HG03060 (cell line): ENCODE data around the gene OR2Z1.

ENCODE experiments used
- ATAC-seq: cut with Tn5 transposase; IDR thresholded peaks from one replicate; pipeline ENCODE4 v1.9.1; 2021; ENCODE audit warnings: low read depth, moderate number of reproducible peaks; ENCODE audit not compliant: unreplicated experiment

The OR2Z1 gene, protein sequence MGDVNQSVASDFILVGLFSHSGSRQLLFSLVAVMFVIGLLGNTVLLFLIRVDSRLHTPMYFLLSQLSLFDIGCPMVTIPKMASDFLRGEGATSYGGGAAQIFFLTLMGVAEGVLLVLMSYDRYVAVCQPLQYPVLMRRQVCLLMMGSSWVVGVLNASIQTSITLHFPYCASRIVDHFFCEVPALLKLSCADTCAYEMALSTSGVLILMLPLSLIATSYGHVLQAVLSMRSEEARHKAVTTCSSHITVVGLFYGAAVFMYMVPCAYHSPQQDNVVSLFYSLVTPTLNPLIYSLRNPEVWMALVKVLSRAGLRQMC

DNA sequence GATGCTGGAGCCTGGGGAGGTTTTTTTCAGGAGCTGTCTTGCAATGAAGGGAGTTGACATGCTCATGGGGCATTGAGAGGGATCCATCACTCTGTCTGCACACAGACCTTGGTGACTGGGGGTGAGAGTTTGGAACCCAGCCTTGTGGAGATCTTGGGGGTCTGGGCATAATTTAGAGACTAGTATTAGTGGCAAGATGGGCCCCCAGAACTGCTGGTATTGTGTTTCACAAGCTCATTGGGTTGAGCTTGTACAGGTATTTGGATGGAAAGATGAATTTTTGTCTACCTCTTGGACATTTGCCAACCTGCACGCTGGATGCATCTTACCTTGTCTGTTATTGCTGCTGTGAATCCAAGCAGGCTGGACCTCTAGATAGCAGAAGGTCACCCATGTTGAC lies at the start of gene OR2Z1:
OR2Z1 (plus strand) TSS at position 301 of the 400 bp plus-strand sequence. CDS start 9,395 bp downstream, outside the sequence.
- ATAC-seq: no peak

DNA sequence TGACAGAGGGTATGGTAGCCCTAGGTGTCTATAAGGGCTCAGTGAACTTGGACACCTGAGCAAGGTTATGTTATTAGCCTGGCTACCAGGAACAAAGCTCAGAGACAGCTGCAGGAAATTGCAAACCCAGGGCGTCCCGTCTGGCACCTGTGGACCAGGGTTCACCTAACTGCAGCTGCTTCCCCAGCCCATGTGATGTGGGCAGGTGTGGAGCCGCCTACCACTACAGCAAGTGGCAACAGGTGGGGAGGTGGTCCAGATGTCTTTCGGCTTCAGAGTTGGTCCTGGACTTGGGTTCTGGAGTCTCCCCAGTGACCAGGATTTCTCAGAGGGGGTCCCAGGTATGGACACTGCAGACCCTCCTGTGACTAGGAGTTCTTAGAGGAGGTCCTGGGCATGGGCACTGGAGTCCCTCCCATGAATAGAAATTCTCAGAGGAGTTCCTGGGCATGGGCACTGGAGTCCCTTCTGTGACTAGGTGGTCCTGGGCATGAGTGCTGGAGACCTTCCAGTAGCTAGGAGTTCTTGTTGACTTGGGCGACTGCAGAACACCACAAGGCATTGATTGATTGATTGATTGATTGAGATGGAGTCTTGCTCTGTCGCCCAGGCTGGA lies 48.0 kb upstream of the OR2Z1 start:
- no peak for ATAC-seq

DNA sequence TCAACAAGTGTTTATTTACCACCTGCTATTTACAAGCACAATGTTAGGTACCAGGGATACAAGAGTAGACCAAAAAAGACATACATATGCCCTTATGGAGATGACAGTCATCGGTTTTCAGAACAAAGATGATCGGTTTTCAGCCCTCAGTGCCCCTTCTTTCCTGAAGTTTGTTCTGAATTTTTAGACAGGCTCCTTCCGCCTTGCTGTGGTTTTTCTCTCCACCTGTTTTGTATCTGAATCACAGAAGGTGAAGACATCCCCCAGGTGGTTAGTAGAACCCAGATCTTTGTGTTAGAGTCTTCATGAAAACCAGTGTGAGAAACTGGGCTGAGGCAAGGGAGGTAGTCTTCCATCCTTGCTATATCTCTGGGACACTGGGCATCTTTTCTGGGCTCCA lies 46.4 kb upstream of the OR2Z1 start:
- ATAC-seq: no peak

DNA sequence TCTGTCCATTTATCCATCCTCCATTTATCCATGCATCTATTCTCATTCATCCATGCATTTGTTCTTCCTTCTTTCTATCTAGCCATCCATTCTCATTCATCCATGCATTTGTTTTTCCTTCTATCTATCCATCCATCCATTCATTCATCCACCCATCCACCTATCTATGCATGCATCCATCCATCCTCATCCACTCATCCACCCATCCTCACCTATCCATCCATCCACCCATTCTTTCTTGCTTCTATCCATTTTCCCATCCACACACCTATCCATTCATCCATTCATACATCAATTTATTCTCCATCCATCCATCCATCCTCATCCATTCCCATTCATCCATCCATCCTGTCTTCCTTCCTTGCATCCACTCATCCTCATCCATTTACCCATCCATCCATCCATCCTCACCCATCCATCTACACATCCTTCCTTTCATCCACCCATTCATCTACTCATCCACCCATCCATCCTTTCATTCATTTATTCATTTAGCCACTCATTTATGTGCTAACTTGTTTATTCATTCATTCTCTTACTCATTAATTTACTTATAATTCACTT lies 43.1 kb upstream of the OR2Z1 start:
- no peak for ATAC-seq

DNA sequence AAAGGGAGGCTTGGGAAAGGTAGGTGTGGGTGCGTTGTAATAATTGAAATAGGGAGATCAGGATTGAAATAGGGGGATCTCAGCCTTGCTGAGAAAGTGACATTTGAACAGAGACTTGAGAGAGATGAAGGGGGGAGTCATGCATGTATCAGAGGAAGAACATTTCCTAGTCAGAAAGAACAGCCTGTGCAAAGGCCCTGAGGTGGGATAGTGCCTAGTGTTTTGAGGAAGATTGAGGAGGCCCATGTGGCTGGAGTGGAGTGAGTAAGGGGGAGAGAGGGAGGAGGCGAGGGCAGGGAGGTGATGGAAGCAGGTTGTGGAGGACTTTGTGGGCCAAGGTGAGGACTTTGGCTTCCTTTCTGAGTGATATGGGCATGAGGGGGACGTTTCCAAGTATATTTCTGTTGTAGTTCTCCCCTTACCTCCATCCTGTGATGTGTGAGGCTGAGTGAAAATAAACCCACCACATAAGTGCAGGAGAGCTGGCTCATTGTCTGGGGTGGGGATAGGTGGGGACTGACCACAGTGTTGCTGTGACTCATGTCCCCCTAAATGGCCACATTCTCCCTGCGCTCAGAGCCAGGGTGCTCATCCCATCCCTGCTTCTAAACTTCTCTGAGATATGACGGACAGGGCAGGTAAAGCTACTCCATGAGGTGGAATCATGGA lies 40.6 kb upstream of the OR2Z1 start:
- ATAC-seq: no peak

DNA sequence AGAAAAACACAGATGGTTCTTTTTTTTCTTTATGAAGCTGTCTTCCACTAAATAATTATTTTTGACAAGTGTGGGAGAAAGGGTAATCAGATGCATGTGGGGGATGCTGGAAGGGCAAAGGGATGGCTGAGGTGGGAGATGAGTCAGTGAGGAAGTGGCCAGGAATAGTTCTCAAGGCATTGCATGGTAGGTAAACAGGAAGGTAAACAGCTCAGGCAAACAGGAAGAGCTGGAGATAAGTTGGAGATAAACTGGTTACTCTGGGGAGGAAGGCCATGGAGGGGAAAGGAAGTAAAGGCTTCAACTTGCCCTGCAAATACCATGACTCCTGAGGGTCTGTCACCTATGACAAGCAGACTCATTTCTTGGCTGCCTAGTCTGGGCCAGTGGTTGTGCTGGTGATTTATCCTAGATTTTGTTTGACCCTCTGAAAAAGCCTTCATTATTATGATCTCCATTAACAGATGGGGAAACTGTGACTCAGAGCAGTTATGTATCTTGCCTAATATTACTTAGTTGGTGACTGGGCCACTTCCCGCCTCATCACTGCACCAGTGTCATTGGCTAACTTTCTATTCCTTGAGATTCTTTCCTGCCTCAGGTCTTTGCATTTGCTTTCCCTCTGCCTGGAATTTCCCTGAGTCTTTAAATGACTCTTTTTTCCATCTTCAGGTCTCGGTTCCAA lies 39.9 kb upstream of the OR2Z1 start:
- no peak for ATAC-seq

DNA sequence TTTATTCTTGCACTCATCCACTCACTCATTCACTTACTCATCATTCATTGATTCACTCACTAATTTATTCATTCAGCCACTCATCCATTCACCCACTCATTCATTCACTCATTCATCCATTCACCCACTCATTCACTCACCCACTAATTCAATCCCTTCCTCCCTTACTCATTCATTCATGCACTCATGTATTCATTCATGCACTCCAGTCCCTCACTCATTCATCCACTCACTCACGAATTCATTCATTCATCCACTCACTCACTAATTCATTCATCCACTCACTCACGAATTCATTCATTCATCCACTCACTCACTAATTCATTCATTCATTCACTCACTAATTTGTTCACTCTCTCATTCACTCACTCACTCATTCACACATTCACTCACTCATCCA lies 39.0 kb upstream of the OR2Z1 start:
- no peak for ATAC-seq

DNA sequence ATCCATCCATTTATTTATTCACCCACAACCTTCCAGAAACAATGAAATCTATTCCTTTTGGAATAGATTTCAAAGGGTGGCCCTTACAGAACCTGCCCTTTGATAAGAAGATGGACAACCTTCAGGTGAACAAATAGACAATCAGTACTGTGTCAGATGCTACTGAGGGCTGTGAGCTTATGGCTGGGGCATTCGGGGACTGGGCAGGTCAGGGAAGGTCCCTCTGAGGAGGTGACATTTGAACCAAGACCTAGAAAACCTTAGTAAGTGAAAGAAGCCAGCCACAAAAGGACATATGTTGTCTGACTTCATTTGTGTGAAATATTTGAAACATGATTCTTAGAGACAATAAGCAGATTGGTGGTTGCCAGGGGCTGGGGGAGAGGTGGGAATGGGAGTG lies 38.5 kb upstream of the OR2Z1 start:
- ATAC-seq: no peak

DNA sequence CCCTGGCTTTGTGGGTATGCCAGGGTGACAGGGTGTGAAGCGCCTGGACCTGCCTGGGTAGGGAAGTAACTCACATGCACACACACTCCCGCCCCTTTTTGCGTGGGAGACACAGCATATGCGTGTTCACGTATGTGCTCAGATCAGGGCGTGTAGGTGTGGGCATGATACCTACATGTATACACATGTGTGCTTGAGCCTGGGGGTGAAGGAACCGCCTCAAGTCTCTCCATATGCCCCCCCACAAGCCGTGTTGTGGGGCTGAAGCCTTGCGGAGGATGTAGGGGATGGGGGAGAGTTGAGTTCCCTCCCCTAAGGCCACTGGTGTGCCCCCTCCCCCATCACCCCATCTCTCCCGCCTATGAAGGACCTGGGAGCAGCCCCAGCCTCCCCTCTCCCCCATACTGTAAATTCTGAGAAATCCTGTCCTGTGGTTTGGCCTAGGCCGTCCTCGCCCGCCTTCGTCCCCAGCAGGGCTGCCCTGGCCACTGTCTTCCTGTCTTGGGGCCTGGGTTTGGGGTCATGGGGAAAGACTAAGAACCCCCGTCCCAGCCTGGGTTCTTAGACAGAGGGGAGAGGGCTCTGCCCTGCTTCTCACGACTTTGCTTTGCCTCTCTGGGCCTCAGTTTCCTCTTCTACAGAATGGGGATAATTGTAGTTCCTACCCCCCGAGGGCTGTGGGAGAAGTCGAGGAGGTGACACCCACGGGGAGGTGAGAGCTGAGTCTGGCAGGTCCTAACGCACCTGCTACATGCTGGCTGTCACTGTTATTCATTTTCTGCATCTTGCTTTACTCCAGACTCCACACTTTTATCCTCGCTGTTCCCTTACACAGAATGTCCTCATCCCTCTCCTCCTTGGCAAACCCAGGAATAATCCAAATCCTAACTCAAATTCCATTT lies 37.2 kb upstream of the OR2Z1 start:
- no peak for ATAC-seq

DNA sequence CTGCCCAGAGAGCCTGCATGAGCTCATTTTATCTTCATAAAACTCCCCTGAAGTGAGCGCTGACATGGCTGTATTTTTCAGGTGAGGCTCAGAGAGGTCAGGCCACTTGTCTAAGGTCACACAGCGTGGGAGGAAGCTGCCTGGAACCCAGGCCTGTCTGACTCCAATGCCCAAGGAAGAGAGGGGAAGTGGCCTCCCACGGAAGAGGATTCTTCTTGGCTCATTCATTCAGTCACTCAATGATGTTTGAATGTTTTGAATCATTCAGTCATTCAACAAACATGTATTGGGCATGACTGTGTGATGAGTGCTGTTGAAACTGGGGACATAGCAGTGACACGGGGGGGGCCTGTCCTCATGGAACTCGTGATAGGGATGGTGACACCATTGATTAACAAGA lies 34.9 kb upstream of the OR2Z1 start:
- no peak for ATAC-seq

DNA sequence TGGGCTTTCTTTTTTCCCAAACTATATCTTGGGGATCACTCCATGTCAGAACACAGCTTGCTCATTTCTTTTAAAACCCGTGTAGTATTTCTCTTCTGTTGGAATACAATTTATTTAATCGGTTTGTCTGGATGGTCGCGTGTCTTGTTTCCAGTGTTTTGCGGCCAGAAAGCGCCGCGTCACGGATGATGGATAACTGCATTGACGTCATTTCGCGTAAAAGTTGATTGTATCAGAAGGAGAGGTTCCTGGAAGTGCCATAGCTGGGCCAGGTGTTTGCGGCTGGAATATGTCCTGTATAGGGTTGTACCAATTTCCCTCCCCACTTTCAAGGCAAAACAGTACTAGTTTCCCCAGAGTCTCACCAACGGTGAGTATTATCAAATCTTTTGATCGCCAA lies 32.5 kb upstream of the OR2Z1 start:
- ATAC-seq: no peak

DNA sequence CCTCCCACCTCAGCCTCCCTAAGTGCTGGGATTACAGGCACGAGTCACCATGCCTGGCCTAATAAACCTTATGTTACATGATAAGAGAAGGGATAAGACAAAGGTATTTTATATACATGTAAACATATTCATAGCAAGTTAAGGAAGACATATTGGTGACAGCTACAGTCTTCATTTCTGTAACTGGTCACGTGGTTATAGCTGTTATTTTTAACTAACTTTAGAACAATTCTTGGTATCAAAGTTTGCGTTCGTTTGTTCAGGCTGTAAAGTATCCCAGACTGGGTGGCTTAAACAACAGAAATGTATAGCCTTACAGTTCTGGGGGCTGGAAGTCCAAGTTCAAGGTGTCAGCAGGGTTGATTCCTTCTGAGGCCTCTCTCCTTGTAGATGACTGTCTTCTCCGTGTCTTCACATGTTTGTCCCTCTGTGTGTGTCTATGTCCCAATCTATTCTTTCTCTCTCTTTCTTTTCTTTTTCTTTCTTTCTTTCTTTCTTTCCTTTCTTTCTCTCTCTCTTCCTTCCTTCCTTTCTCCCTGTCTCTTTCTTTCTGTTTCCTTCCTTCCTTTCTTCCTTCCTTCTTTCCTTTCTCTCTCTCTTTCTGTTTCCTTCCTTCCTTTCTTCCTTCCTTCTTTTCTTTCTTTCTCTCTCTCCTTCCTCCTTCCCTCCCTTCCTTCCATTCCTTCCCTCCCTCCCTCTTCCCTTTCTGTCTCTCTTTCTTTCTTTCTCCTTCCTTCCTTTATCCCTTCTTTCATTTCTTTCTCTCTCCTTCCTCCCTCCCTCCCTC lies 30.5 kb upstream of the OR2Z1 start:
- ATAC-seq: no peak

DNA sequence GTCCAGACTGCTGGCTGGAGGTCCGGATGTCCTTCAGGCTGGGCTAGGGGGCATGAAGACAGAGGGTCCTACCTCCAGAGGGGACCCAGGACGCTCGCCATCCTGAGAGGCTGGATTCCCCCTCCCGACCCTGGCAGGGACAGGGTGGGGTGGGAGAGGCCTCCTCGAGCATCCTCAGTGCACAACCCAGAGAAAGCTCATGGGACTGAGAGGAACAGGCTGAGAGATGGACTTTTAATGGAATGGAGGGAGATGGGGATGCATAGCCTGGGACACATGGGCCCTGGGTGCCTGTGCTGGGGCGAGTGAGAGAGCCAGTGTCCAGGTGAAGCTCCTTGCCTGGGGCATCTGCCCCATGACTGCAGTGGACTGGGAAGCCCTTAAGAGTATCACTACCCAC lies 25.9 kb upstream of the OR2Z1 start:
- ATAC-seq: no peak

DNA sequence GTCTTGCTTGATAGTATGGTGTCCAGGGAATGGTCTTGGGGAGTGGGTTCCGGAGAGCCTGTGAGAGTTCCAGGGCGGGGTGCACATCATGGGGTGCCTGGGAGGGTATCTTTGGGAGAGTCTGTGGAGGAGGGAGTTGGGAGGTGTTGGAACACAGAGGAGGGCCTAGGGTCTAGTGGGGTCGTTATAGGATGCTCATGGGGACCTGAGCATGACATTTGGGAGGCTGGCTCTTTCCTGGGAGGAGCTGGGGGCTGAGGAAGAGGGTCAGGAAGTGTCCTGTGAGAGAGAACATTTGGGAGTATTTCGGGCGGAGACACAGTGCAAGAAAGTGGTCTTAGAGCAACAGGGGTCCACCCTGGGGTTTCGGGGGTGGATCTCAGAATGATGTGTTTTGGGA lies 25.5 kb upstream of the OR2Z1 start:
- ATAC-seq: no peak

DNA sequence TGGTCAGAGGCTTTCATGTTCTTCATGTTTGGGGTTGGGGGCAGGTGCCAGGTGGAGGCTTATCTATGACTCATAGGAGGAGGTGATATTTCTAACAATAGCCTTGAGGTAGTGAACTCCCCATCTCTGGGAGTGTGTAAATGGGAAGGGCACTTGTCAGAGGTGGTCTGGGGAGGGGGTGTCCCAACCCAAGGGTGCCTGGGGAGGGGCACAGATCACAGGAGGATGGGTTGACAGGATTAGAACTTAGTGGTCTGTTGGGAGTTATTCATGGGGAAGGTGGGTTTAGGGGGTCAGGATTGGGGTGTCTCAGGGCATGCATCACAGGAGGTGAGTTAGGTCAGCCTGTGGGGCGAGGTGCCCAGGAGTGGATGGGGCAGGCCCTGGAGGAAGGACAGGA lies 24.4 kb upstream of the OR2Z1 start:
- ATAC-seq: no peak

DNA sequence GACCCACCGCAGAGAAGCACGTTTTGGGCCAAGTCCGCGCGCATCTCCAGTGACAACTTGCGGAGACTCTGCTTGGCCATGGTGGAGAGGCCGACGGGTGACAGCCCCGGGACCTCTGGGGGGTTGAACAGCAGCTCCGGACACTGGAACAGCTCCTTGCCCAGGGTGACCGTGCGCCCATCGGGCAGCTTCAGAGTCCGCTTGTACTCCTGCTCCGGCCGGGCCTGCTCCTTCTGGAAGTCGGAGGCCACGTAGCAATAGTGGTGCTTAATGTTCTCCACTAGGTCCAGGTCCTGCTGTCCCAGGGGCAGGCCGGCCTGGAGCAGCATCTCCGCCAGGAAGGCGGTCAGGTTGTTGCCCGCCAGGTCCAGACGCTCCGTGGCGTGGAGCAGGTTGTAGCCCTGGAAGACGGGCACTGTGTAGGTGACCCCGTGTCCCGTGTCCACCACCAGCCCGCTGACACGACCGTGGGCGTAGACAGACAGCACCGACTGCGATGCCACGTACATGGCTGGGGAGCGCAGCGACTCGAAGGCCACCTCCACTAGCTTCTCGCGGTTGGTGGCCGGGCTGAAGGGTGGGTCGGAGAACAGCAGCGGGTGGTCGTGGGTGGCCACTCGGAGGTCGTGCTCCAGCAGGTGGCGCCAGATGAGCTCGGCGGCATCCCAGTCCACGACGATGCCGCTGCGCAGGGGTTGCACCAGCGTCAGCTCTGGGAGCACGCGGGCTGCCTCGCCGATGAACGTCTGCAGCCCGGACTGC lies 23.6 kb upstream of the OR2Z1 start:
- ATAC-seq: no peak

DNA sequence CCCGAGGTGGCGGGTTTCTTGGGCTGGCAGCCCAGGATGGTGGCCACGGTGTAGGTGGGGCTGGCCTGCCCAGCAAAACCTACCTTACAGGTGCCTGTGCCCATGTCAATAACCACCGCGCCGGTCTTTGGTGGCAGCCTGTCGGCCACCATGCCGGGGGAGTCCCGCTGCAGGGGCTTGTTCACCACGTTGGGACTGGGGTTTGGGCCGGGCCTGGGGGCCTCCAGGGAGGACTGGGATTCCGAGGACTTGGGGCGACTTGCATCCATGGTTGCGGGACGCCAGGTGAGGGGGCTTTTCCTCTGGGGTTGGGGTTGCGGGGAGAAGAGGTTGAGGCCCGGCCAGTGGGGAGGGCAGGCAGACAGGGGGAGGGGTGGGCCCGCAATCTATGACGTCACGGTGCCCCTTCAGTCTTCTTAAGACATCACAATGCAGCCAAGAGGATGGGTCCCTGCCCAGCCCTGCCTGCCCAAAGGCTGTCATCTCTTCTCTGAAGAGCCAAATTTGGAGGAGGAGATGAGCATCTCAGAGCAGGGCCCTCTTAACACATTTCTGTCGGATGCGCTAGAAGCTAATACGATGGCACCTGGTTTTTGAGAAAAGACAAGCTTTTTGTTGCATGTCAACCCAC lies 22.9 kb upstream of the OR2Z1 start, which contains the start of gene ACTL9:
ACTL9 (minus strand) TSS at position 363 of the 631 bp plus-strand sequence; CDS start at position 269, 94 bp downstream.
- ATAC-seq: no peak

DNA sequence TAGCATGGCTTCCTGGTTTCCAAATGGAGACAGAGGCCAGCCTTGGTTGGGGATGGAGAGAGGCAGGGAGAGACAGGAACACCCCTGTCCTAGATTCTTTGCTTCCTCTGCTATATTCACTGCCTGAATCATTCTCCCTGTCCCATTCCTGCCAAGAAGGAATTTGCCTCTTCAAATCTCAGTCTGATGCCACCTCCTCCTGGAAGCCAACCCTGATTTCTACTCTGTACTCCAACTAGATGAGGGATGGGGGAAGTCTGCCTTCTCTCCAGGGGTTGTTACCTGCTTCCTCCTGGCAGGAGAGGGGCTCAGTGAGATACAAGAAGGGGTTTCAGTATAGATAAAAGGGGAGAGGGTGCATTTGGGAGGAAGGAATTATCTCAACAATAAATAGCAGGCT lies 21.5 kb upstream of the OR2Z1 start:
- no peak for ATAC-seq
